PC-9 (cell line): ENCODE measurements around the gene RAB5B.

ENCODE experiments used
- CTCF ChIP-seq: fragments of 200-600 bp; sonication (generic); conservative IDR thresholded peaks from 2 replicates; pipeline ENCODE4 v1.6.1; 2017; ENCODE audit warnings: mixed run types, antibody characterized with exemption, mild to moderate bottlenecking, moderate library complexity
- EZH2 ChIP-seq: fragments of 200-600 bp; sonication (generic); IDR thresholded peaks from 2 replicates; pipeline ENCODE4 v1.8.0; 2017; ENCODE audit warnings: antibody characterized with exemption, low read depth

GRCh38 chr12:56037161-56037560, 63.3 kb downstream of the RAB5B start:
- TF ChIP-seq CTCF (no peak), EZH2 (no peak)
